Measurements from ENCODE around the gene PDSS2.
"Not testable (repeated sequence)": the region's sequence is repeated elsewhere in the genome, so short reads cannot be mapped to it uniquely, and the experiment has no call there.

The PDSS2 gene

GRCh38 chr6:107440936-107441335 lies 18.4 kb downstream of the PDSS2 start:
- H2AFZ ChIP-seq (ENCODE audit: low read length, unreplicated experiment): no peak overlapping the region
- no peaks in the 10 kb centered on the region for H3K79me2 ChIP-seq (ENCODE audit: control insufficient read depth, insufficient read depth, low read length, unreplicated experiment)
- peaks cover 19% of the 10 kb centered on the region for H3K4me1 ChIP-seq (ENCODE audit: control insufficient read depth, insufficient read depth, low read length, unreplicated experiment)
- no peaks in the 10 kb centered on the region for H3K27me3 ChIP-seq (ENCODE audit: insufficient read depth, low read length)
- no peak overlapping the region for H3K27ac ChIP-seq (ENCODE audit: low read depth, low read length)
- no peaks in the 10 kb centered on the region for H3K36me3 ChIP-seq (ENCODE audit: insufficient read depth, low read length)
- no peak overlapping the region for H3K4me3 ChIP-seq (ENCODE audit: low read depth, low read length)

GRCh38 chr6:107439406-107439805 lies 20.0 kb downstream of the PDSS2 start:
- no peaks in the 10 kb centered on the region for H3K79me2 ChIP-seq (ENCODE audit: control insufficient read depth, insufficient read depth, low read length, unreplicated experiment)
- no peaks in the 10 kb centered on the region for H3K36me3 ChIP-seq (ENCODE audit: insufficient read depth, low read length)
- no peaks in the 10 kb centered on the region for H3K27me3 ChIP-seq (ENCODE audit: insufficient read depth, low read length)
- peaks cover 32% of the 10 kb centered on the region for H3K4me1 ChIP-seq (ENCODE audit: control insufficient read depth, insufficient read depth, low read length, unreplicated experiment)
- no peak overlapping the region for H3K4me3 ChIP-seq (ENCODE audit: low read depth, low read length)
- no peak overlapping the region for H2AFZ ChIP-seq (ENCODE audit: low read length, unreplicated experiment)
- H3K27ac ChIP-seq (ENCODE audit: low read depth, low read length): no peak overlapping the region

- Histone ChIP-seq H3K79me2 (ENCODE audit: control insufficient read depth, insufficient read depth, low read length, unreplicated experiment) (peaks cover 5% of the 10 kb centered on the region), H3K4me3 (ENCODE audit: low read depth, low read length) (no peak overlapping the region), H3K4me1 (ENCODE audit: control insufficient read depth, insufficient read depth, low read length, unreplicated experiment) (peaks cover 16% of the 10 kb centered on the region), H2AFZ (ENCODE audit: low read length, unreplicated experiment) (no peak overlapping the region), H3K36me3 (ENCODE audit: insufficient read depth, low read length) (no peaks in the 10 kb centered on the region), H3K27ac (ENCODE audit: low read depth, low read length) (no peak overlapping the region), H3K27me3 (ENCODE audit: insufficient read depth, low read length) (no peaks in the 10 kb centered on the region)
Observed at GRCh38 chr6:107437691-107438090, 21.7 kb downstream of the PDSS2 start.

DNA sequence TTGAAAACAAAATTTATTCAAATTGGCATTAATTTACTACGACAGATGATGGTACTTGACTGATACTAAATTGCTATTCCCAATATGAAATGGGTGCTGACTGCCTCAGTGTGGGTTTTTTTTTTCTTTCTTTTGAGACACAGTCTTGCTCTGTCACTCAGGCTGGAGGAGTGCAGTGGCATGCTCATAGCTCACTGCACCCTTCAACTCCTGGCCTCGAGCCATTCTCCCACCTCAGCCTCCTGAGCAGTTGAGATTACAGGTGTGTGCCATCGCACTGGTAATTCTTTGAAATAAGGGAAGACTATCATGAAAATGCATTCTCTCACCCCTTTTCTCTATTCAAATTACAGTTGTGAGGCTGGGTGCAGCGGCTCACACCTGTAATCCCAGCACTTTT lies 22.5 kb downstream of the PDSS2 start:
- Histone ChIP-seq H3K27me3 (ENCODE audit: insufficient read depth, low read length) (no peaks in the 10 kb centered on the region), H2AFZ (ENCODE audit: low read length, unreplicated experiment) (no peak overlapping the region), H3K4me3 (ENCODE audit: low read depth, low read length) (no peak overlapping the region), H3K27ac (ENCODE audit: low read depth, low read length) (no peak overlapping the region), H3K4me1 (ENCODE audit: control insufficient read depth, insufficient read depth, low read length, unreplicated experiment) (peaks cover 16% of the 10 kb centered on the region), H3K36me3 (ENCODE audit: insufficient read depth, low read length) (no peaks in the 10 kb centered on the region), H3K79me2 (ENCODE audit: control insufficient read depth, insufficient read depth, low read length, unreplicated experiment) (peaks cover 9% of the 10 kb centered on the region)

DNA sequence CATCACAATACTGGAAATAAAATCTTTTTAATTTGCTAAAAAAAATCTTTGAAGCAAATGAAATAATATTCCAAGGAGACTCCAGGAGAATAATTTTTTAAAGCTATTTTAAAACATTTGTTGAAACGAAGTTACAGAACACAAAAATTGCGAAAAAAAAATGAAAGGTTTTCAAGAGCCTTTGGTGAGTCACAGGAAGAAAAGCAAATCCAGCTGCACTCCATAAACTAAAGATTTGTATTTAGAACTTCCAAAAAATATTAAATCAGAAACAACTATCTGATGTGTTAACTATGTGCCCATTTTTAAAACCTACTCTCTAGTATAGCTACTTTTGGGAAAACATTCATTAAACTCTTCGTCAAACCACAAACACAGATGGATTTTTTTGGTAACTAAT lies 23.6 kb downstream of the PDSS2 start:
- peaks cover 16% of the 10 kb centered on the region for H3K4me1 ChIP-seq (ENCODE audit: control insufficient read depth, insufficient read depth, low read length, unreplicated experiment)
- H3K36me3 ChIP-seq (ENCODE audit: insufficient read depth, low read length): no peaks in the 10 kb centered on the region
- H3K27me3 ChIP-seq (ENCODE audit: insufficient read depth, low read length): no peaks in the 10 kb centered on the region
- peak overlapping the region; percentile 24; the same call in 1 of the 2 replicates for H3K4me3 ChIP-seq (ENCODE audit: low read depth, low read length)
- peak overlapping the region; percentile 61 for H2AFZ ChIP-seq (ENCODE audit: low read length, unreplicated experiment)
- peaks cover 14% of the 10 kb centered on the region for H3K79me2 ChIP-seq (ENCODE audit: control insufficient read depth, insufficient read depth, low read length, unreplicated experiment)
- peak overlapping the region; percentile 33 for H3K27ac ChIP-seq (ENCODE audit: low read depth, low read length)

- Histone ChIP-seq H3K79me2 (ENCODE audit: control insufficient read depth, insufficient read depth, low read length, unreplicated experiment) (peaks cover 18% of the 10 kb centered on the region), H3K27ac (ENCODE audit: low read depth, low read length) (no peak overlapping the region), H3K4me1 (ENCODE audit: control insufficient read depth, insufficient read depth, low read length, unreplicated experiment) (peaks cover 16% of the 10 kb centered on the region), H2AFZ (ENCODE audit: low read length, unreplicated experiment) (no peak overlapping the region), H3K36me3 (ENCODE audit: insufficient read depth, low read length) (no peaks in the 10 kb centered on the region), H3K4me3 (ENCODE audit: low read depth, low read length) (no peak overlapping the region), H3K27me3 (ENCODE audit: insufficient read depth, low read length) (no peaks in the 10 kb centered on the region)
Observed at GRCh38 chr6:107434812-107435211, 24.6 kb downstream of the PDSS2 start.

DNA sequence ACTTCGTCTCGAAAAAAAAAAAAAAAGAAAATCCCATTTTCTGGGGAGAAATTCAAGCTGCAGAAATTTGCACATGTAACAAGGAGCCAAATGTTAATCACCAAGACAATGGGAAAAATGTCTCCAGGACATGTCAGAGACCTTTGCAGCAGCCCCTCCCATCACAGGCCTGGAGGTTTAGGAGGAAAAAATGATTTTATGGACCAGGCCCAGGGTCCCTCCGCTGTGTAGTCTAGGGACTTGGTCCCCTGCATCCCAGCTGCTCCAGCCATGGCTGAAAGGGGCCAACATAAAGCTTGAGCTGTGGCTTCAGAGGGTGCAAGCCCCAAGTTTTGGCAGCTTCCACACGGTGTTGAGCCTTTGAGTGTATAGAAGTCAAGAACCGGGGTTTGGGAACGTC lies 33.4 kb downstream of the PDSS2 start:
- H2AFZ ChIP-seq (ENCODE audit: low read length, unreplicated experiment); H3K79me2 ChIP-seq (ENCODE audit: control insufficient read depth, insufficient read depth, low read length, unreplicated experiment); H3K36me3 ChIP-seq (ENCODE audit: insufficient read depth, low read length); H3K27ac ChIP-seq (ENCODE audit: low read depth, low read length); H3K27me3 ChIP-seq (ENCODE audit: insufficient read depth, low read length); H3K4me3 ChIP-seq (ENCODE audit: low read depth, low read length); H3K4me1 ChIP-seq (ENCODE audit: control insufficient read depth, insufficient read depth, low read length, unreplicated experiment): not testable (repeated sequence)

DNA sequence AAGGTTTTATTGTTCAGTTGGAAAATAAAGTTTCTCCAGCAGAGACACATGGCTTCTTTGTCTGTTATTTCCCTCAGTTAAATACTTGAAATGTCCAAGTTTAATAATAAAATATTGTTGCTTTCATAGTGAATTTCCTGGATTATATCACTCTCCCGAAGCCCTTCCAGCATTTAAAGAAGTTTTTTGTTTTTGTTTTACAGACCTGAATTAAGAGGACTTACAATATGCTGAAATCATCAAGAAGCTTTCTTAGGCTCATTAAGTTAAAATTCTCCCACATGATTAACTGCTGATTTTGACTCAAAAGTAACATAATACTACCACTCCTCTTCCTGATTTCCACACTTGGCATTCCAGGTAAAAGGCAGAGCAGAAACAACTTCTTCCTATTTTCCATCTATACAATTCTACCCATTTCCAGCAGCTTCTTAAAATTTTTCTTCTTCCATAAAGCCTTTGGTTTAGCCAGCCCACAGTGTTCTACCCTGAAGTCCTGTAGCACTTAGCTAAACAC lies 35.8 kb downstream of the PDSS2 start:
- Histone ChIP-seq H3K27me3 (ENCODE audit: insufficient read depth, low read length) (no peaks in the 10 kb centered on the region), H3K4me1 (ENCODE audit: control insufficient read depth, insufficient read depth, low read length, unreplicated experiment) (no peaks in the 10 kb centered on the region), H3K4me3 (ENCODE audit: low read depth, low read length) (no peak overlapping the region), H3K36me3 (ENCODE audit: insufficient read depth, low read length) (no peaks in the 10 kb centered on the region; the same call in 1 of the 2 replicates), H2AFZ (ENCODE audit: low read length, unreplicated experiment) (no peak overlapping the region), H3K79me2 (ENCODE audit: control insufficient read depth, insufficient read depth, low read length, unreplicated experiment) (peaks cover 2% of the 10 kb centered on the region), H3K27ac (ENCODE audit: low read depth, low read length) (no peak overlapping the region)

GRCh38 chr6:107421696-107422256 lies 37.6 kb downstream of the PDSS2 start:
- Histone ChIP-seq H2AFZ (ENCODE audit: low read length, unreplicated experiment) (no peak overlapping the region), H3K27me3 (ENCODE audit: insufficient read depth, low read length) (no peaks in the 10 kb centered on the region), H3K4me3 (ENCODE audit: low read depth, low read length) (no peak overlapping the region), H3K4me1 (ENCODE audit: control insufficient read depth, insufficient read depth, low read length, unreplicated experiment) (no peaks in the 10 kb centered on the region), H3K79me2 (ENCODE audit: control insufficient read depth, insufficient read depth, low read length, unreplicated experiment) (peaks cover 2% of the 10 kb centered on the region), H3K27ac (ENCODE audit: low read depth, low read length) (no peak overlapping the region), H3K36me3 (ENCODE audit: insufficient read depth, low read length) (no peaks in the 10 kb centered on the region)

DNA sequence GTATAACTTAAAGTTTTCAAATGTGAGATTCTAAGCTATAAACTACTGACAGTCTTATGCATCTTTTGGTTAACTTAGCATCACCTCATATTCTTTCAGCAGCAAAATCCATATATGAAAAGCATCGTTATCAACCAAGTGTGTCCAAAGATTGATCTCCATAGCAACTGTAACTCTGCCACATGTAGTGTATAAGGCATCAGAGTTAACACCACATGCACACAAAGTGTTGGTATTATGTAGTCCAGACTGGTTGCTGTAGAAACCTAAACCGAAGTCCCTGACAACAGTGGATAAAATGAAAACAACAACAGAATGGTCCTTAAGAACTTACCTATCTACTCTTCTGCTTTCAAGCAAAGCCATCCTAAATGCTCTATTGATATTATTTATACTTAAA lies 39.6 kb downstream of the PDSS2 start:
- H3K79me2 ChIP-seq (ENCODE audit: control insufficient read depth, insufficient read depth, low read length, unreplicated experiment): peaks cover 2% of the 10 kb centered on the region
- H3K36me3 ChIP-seq (ENCODE audit: insufficient read depth, low read length): no peaks in the 10 kb centered on the region
- no peak overlapping the region for H2AFZ ChIP-seq (ENCODE audit: low read length, unreplicated experiment)
- no peaks in the 10 kb centered on the region for H3K4me1 ChIP-seq (ENCODE audit: control insufficient read depth, insufficient read depth, low read length, unreplicated experiment)
- no peak overlapping the region for H3K4me3 ChIP-seq (ENCODE audit: low read depth, low read length)
- no peaks in the 10 kb centered on the region for H3K27me3 ChIP-seq (ENCODE audit: insufficient read depth, low read length)
- no peak overlapping the region for H3K27ac ChIP-seq (ENCODE audit: low read depth, low read length)

- H3K4me3 ChIP-seq (ENCODE audit: low read depth, low read length): no peak overlapping the region
- H3K36me3 ChIP-seq (ENCODE audit: insufficient read depth, low read length): no peaks in the 10 kb centered on the region
- H3K4me1 ChIP-seq (ENCODE audit: control insufficient read depth, insufficient read depth, low read length, unreplicated experiment): no peaks in the 10 kb centered on the region
- no peaks in the 10 kb centered on the region for H3K27me3 ChIP-seq (ENCODE audit: insufficient read depth, low read length)
- H3K27ac ChIP-seq (ENCODE audit: low read depth, low read length): no peak overlapping the region
- H3K79me2 ChIP-seq (ENCODE audit: control insufficient read depth, insufficient read depth, low read length, unreplicated experiment): no peaks in the 10 kb centered on the region
- no peak overlapping the region for H2AFZ ChIP-seq (ENCODE audit: low read length, unreplicated experiment)
Observed at GRCh38 chr6:107418118-107418517, 41.2 kb downstream of the PDSS2 start.
